Measurements from ENCODE around the gene KCTD10. TPM values are rescaled to one million over a fixed set of nuclear protein-coding genes. Genes with fewer than 3 reads are reported as not detected.

Gene KCTD10
- total and polyA plus RNA-seq, 9 of the 15 experiments (the other 6 are each of a cell fraction or from before 2014, with no cell fraction given), result 1.9 to 37.5 (median 15.7) TPM

DNA sequence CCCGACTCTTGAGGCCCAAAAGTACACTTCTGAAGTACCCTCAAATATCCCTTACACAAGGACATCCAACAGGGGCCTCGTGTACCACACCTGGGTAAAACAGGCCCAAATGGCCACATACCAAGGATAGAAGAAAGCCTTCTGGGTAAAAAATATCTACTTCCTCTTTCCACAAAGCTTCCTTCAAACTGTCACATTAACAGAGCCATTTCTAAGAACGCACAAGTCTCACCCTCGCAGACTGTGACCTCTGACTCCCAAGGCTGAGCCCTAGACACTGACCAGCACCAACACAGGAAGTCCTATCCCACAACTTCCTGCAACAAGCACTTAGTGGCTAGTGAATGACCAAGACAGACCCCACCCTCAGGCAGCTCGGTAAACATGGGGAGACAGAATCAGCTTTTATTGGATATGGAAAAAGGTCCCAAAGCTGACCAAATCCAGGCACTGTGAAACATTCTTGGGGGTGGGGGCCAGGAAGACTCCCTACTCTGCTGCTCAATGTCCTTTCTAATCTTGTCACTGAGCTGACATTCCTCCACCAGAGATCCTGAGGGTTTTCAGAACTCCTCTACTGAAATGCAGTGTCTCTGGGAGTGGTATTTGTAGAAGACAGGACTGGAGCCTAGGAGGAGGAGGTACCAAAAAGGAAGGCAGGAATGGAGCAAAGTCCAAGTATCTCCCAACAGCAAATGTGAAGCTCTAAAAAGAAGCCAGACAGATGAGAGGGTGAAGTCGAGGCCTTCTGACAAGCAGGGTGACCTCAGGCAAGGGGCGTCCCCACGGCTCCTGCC, 15.9 kb downstream of the KCTD10 start (continued):
- TF ChIP-seq, protein P1, sequence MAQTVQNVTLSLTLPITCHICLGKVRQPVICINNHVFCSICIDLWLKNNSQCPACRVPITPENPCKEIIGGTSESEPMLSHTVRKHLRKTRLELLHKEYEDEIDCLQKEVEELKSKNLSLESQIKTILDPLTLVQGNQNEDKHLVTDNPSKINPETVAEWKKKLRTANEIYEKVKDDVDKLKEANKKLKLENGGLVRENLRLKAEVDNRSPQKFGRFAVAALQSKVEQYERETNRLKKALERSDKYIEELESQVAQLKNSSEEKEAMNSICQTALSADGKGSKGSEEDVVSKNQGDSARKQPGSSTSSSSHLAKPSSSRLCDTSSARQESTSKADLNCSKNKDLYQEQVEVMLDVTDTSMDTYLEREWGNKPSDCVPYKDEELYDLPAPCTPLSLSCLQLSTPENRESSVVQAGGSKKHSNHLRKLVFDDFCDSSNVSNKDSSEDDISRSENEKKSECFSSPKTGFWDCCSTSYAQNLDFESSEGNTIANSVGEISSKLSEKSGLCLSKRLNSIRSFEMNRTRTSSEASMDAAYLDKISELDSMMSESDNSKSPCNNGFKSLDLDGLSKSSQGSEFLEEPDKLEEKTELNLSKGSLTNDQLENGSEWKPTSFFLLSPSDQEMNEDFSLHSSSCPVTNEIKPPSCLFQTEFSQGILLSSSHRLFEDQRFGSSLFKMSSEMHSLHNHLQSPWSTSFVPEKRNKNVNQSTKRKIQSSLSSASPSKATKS (CRISPR knock-in tag; IDR thresholded peaks at IDR 0.05), result no peak
- peak; percentile 81 for TF ChIP-seq ELF1 (tag; IDR thresholded peaks at IDR 0.05)
- no peak for TF ChIP-seq RHOXF2B (CRISPR knock-in tag; conservative IDR thresholded peaks at IDR 0.05)
- no peak for TF ChIP-seq ZNF561 (CRISPR knock-in tag; conservative IDR thresholded peaks at IDR 0.05)
- no peak for TF ChIP-seq SNAPC5 (CRISPR knock-in tag; IDR thresholded peaks at IDR 0.05)
- TF ChIP-seq ZNF134 (CRISPR knock-in tag; conservative IDR thresholded peaks at IDR 0.05), result no peak
- TF ChIP-seq ATF7 (IDR thresholded peaks at IDR 0.05), result peak; percentile 53; the same call in 1 of the 2 replicates
- TF ChIP-seq SP2 (IDR thresholded peaks at IDR 0.05; ENCODE audit: extremely low read depth, low read depth, low read length, poor library complexity, severe bottlenecking), result no peak
- no peak for TF ChIP-seq CCNT2 (IDR thresholded peaks at IDR 0.05; ENCODE audit: borderline replicate concordance, extremely low read depth, insufficient read length, low read depth, low read length)
- TF ChIP-seq ATF6 (CRISPR knock-in tag; IDR thresholded peaks at IDR 0.05), result peak; percentile 81; the same call in 1 of the 2 replicates
- TF ChIP-seq ETV1 (tag; conservative IDR thresholded peaks at IDR 0.05; ENCODE audit: low read depth), result peak; percentile 89
- no peak for TF ChIP-seq JUN (IDR thresholded peaks at IDR 0.05; ENCODE audit: borderline replicate concordance, low read depth, low read length)
- TF ChIP-seq JUN (CRISPR knock-in tag; IDR thresholded peaks at IDR 0.05; ENCODE audit: borderline replicate concordance), result no peak
- no peak for TF ChIP-seq SP1 (CRISPR knock-in tag; IDR thresholded peaks at IDR 0.05)
- TF ChIP-seq ZNF57 (CRISPR knock-in tag; IDR thresholded peaks at IDR 0.05), result no peak
- TF ChIP-seq, protein P2, sequence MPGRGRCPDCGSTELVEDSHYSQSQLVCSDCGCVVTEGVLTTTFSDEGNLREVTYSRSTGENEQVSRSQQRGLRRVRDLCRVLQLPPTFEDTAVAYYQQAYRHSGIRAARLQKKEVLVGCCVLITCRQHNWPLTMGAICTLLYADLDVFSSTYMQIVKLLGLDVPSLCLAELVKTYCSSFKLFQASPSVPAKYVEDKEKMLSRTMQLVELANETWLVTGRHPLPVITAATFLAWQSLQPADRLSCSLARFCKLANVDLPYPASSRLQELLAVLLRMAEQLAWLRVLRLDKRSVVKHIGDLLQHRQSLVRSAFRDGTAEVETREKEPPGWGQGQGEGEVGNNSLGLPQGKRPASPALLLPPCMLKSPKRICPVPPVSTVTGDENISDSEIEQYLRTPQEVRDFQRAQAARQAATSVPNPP (IDR thresholded peaks at IDR 0.05; ENCODE audit: borderline replicate concordance, insufficient read depth, insufficient read length), result no peak
- TF ChIP-seq SREBF1 (IDR thresholded peaks at IDR 0.05; ENCODE audit: borderline replicate concordance, low read depth, low read length), result no peak
- TF ChIP-seq ZBTB8A (IDR thresholded peaks at IDR 0.05; ENCODE audit: partially characterized antibody), result no peak
- no peak for TF ChIP-seq NFXL1 (CRISPR knock-in tag; IDR thresholded peaks at IDR 0.05)
- TF ChIP-seq PTTG1 (tag; IDR thresholded peaks at IDR 0.05; ENCODE audit: low read depth), result no peak
- TF ChIP-seq CHD2 (IDR thresholded peaks at IDR 0.05; ENCODE audit: low read depth, low read length), result no peak
- no peak for TF ChIP-seq MYBL2 (IDR thresholded peaks at IDR 0.05; ENCODE audit: low read depth)
- no peak for TF ChIP-seq MYBL2 (CRISPR knock-in tag; IDR thresholded peaks at IDR 0.05; ENCODE audit: borderline replicate concordance)
